ENCODE results near the gene WDR93.

GRCh38 chr15:89654847-89655805 is 35.5 kb upstream of the WDR93 start, which contains the start of gene KIF7:
- TF ChIP-seq CTCF (IDR thresholded peaks at IDR 0.05 in 4 of 5, conservative IDR thresholded peaks at IDR 0.05 in 1 of 5) (no peak), POLR2A (IDR thresholded peaks at IDR 0.05) (no peak)
